ENCODE measurements around the gene TRIM34. TPM values are rescaled to one million over a fixed set of nuclear protein-coding genes. Genes with fewer than 3 reads are reported as not detected.
A peak's percentile ranks its signal among the peaks of the same experiment; 100 is the strongest.

The TRIM34 gene
- polyA plus RNA-seq, 2 of the 4 experiments (the other 2 are of a cell fraction), result 6.8 to 15.2 TPM

DNA sequence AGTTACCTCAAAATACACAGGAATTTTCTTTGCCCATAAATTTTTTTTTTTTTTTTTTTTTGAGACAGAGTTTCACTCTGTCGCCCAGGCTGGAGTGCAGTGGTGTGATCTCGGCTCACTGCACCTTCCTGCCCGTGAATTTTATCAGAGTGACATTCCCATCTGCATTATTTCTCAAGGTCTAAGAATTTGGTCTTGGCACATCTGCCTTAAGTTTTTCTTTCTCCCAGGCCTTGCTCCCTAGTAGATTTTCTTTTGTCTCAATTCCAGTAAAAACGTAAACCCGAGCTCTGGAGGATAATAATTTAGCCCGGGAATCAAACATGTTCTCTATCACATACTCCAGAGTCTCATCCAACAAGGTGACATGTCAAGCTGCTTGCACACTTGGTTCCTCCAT, 16.0 kb upstream of the TRIM34 start:
- Histone ChIP-seq H3K4me3 (no peak overlapping the region), H3K4me1 (peaks cover 18% of the 10 kb centered on the region), H3K9me3 (no peaks in the 10 kb centered on the region), H3K27ac (peak overlapping the region in 1 of 2 experiments; percentile 30; a peak in 1 of 6 replicates), H3K4me2 (no peak overlapping the region)
- TF ChIP-seq MYC (IDR thresholded peaks at IDR 0.05; ENCODE audit: borderline replicate concordance, low read length), result no peak
- TF ChIP-seq POLR2A (IDR thresholded peaks at IDR 0.05; ENCODE audit: low read length), result no peak
- FAIRE-seq, result no peak
- ChIA-PET POLR2A (no interaction called here), CTCF (no interaction called here)
- no peak for ATAC-seq
- no peak for DNase-seq (ENCODE audit: low read depth in 1 of 2, low spot score in 1 of 2)
- 92% methylated on average over 6 of the region's 6 CpGs for WGBS (ENCODE audit: missing lambda C conversion rate)

DNA sequence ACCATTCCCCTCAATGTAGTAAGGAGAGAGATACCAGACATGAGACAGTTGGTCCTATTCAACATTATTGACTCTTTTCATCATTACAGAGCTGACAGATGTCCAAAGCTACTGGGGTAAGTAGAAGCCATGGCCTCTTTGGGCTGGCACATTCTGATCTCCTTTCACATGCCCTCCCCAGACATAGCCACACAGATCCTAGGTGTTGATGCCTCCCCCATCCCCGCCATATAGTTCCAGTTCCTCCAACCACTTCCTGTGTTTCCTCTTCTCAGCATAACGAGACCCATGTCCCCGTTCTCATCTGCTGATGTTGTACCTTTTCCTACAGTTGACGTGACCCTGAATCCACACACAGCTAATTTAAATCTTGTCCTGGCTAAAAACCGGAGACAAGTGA, 14.4 kb upstream of the TRIM34 start:
- Histone ChIP-seq H3K4me1 (peaks cover 17% of the 10 kb centered on the region), H3K4me2 (no peak overlapping the region), H3K4me3 (no peak overlapping the region), H3K9me3 (no peaks in the 10 kb centered on the region), H3K27ac (no peak overlapping the region)
- ChIA-PET CTCF (interaction anchor here (0.6 to 4.3 kb wide), 3 partner anchors 10 to 74 kb away, joined by 4 to 14 read pairs (median 10); partner anchors contain the start of gene TRIM5), POLR2A (no interaction called here)
- WGBS (ENCODE audit: missing lambda C conversion rate), result 93% methylated on average over 5 of the region's 5 CpGs
- DNase-seq (ENCODE audit: low read depth in 1 of 2, low spot score in 1 of 2) (no peak), ATAC-seq (no peak), FAIRE-seq (no peak)
- TF ChIP-seq HOXB13 (CRISPR knock-in tag; IDR thresholded peaks at IDR 0.05; ENCODE audit: low read depth) (no peak), NPAS2 (CRISPR knock-in tag; IDR thresholded peaks at IDR 0.05; ENCODE audit: borderline replicate concordance) (no peak)
- TF ChIP-seq, protein P1, sequence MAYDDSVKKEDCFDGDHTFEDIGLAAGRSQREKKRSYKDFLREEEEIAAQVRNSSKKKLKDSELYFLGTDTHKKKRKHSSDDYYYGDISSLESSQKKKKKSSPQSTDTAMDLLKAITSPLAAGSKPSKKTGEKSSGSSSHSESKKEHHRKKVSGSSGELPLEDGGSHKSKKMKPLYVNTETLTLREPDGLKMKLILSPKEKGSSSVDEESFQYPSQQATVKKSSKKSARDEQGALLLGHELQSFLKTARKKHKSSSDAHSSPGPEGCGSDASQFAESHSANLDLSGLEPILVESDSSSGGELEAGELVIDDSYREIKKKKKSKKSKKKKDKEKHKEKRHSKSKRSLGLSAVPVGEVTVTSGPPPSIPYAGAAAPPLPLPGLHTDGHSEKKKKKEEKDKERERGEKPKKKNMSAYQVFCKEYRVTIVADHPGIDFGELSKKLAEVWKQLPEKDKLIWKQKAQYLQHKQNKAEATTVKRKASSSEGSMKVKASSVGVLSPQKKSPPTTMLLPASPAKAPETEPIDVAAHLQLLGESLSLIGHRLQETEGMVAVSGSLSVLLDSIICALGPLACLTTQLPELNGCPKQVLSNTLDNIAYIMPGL (CRISPR knock-in tag; IDR thresholded peaks at IDR 0.05; ENCODE audit: borderline replicate concordance), result no peak

DNA sequence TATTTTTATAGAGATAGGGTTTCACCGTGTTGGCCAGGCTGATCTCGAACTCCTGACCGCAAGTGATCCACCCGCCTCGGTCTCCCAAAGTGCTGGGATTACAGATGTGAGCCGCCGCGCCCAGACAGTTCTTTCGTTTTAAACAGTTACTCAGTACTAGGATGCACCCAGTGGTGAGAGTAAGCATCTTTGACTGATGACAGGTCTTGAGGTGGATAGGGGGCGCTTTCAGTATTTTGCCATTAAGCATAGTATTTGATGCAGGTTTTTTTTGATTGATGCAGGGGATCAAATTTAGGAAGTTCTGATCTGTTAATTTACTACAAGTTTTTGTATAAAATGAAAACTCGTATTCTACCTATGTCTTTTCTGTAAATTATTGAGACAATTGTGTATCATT, 13.2 kb upstream of the TRIM34 start:
- Histone ChIP-seq H3K9me3 (no peaks in the 10 kb centered on the region), H3K4me2 (no peak overlapping the region), H3K4me3 (no peak overlapping the region), H3K27ac (no peak overlapping the region), H3K4me1 (peaks cover 7% of the 10 kb centered on the region; the same call in 1 of the 3 replicates)
- FAIRE-seq (no peak), ATAC-seq (peak; percentile 73 to 86; a peak in 5 of 6 replicates), DNase-seq (ENCODE audit: low read depth in 1 of 2, low spot score in 1 of 2) (peak in 1 of 2 experiments; percentile 38)
- CTCF ChIA-PET, result interaction anchor here (2.8 to 4.3 kb wide), 2 partner anchors 12 to 73 kb away, joined by 10 to 14 read pairs; partner anchors contain the start of gene TRIM5
- TF ChIP-seq, protein P2, sequence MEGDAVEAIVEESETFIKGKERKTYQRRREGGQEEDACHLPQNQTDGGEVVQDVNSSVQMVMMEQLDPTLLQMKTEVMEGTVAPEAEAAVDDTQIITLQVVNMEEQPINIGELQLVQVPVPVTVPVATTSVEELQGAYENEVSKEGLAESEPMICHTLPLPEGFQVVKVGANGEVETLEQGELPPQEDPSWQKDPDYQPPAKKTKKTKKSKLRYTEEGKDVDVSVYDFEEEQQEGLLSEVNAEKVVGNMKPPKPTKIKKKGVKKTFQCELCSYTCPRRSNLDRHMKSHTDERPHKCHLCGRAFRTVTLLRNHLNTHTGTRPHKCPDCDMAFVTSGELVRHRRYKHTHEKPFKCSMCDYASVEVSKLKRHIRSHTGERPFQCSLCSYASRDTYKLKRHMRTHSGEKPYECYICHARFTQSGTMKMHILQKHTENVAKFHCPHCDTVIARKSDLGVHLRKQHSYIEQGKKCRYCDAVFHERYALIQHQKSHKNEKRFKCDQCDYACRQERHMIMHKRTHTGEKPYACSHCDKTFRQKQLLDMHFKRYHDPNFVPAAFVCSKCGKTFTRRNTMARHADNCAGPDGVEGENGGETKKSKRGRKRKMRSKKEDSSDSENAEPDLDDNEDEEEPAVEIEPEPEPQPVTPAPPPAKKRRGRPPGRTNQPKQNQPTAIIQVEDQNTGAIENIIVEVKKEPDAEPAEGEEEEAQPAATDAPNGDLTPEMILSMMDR (IDR thresholded peaks at IDR 0.05), result peak; percentile 38
- TF ChIP-seq EP300 (IDR thresholded peaks at IDR 0.05) (no peak), RAD21 (conservative IDR thresholded peaks at IDR 0.05 in 1 of 2, IDR thresholded peaks at IDR 0.05 in 1 of 2) (peak in 1 of 2 experiments; percentile 38; a peak in 3 of 5 replicates), SMC3 (IDR thresholded peaks at IDR 0.05) (0 out of 3 replicates have a peak, but pooled peaks have one; percentile 6), PHF8 (IDR thresholded peaks at IDR 0.05; ENCODE audit: borderline replicate concordance, low read depth) (no peak), CBX2 (IDR thresholded peaks at IDR 0.05; ENCODE audit: borderline replicate concordance, low read depth) (no peak)
- 90% methylated on average over 11 of the region's 11 CpGs for WGBS (ENCODE audit: missing lambda C conversion rate)
- POLR2A ChIA-PET, result no interaction called here

DNA sequence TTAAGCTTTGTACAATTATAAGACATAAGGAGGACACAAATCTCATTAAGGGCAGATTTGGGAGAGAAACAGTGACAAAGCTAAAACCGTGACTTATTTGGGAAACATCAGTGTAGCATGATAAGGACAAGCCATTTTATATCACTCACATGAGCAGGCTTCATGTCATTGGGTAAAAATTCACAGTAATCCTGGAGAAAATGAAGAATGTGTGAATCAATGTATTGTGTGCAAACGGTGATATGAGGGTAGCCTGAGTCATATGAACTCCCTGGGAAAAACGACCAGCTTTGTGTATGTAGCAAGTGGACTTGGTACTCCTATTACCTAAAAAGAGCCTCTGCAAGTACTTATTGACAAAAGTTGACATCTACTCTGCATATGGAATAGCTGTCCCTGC, 6.0 kb upstream of the TRIM34 start:
- DNase-seq (ENCODE audit: low read depth in 1 of 2, low spot score in 1 of 2) (peak in 1 of 2 experiments; percentile 47), FAIRE-seq (peak; percentile 56), ATAC-seq (no peak)
- Histone ChIP-seq H3K27ac (peak overlapping the region; percentile 79 to 91; a peak in 5 of 6 replicates), H3K4me3 (no peak overlapping the region), H3K4me2 (peak overlapping the region; percentile 11), H3K4me1 (peaks cover 46% of the 10 kb centered on the region), H3K9me3 (no peaks in the 10 kb centered on the region)
- CTCF ChIA-PET, result interaction anchor here (0.6 to 7.4 kb wide), 3 partner anchors 14 to 505 kb away, joined by 3 to 50 read pairs (median 3); no protein-coding TSS in a partner anchor
- POLR2A ChIA-PET, result interaction anchor here (0.9 to 1.1 kb wide), 2 partner anchors 22 to 66 kb away, joined by 3 read pairs; partner anchors contain the start of genes TRIM5 and TRIM6
- WGBS (ENCODE audit: missing lambda C conversion rate), result 24% methylated on average over 3 of the region's 3 CpGs
- TF ChIP-seq FOSL2 (IDR thresholded peaks at IDR 0.05) (no peak), FOSL2 (CRISPR knock-in tag; IDR thresholded peaks at IDR 0.05) (no peak; the same call in 1 of the 2 replicates)
